ENCODE measurements around the gene CSNK1G1. TPM values are rescaled to one million over a fixed set of nuclear protein-coding genes. Genes with fewer than 3 reads are reported as not detected.

The CSNK1G1 gene
- total RNA-seq, 1 experiment from 2014 or later: 19.6 TPM

- Histone ChIP-seq H3K9me3 (ENCODE audit: insufficient read depth, low read depth) (no peaks in the 10 kb centered on the region), H3K4me1 (replicated peaks; ENCODE audit: insufficient read depth) (no peaks in the 10 kb centered on the region), H3K27me3 (ENCODE audit: insufficient read depth, low read depth) (no peaks in the 10 kb centered on the region), H3K79me2 (ENCODE audit: low read depth) (no peaks in the 10 kb centered on the region), H3K27ac (no peak overlapping the region), H3F3A (ENCODE audit: insufficient read depth, low read depth) (no peaks in the 10 kb centered on the region), H3K36me3 (ENCODE audit: low read depth) (no peaks in the 10 kb centered on the region; the same call in 1 of the 2 replicates), H3K4me2 (no peak overlapping the region), H3K4me3 (no peak overlapping the region), H4K20me1 (ENCODE audit: insufficient read depth) (no peaks in the 10 kb centered on the region), H3K9me2 (ENCODE audit: insufficient read depth) (no peaks in the 10 kb centered on the region), H2AFZ (no peak overlapping the region)
- DNase-seq: no peak
- intact Hi-C loops (cut with micrococcal nuclease; ENCODE audit: unreplicated experiment): no loop called here
- TF ChIP-seq CTCF (conservative IDR thresholded peaks at IDR 0.05): no peak
- no peak for TF ChIP-seq EZH2 (IDR thresholded peaks at IDR 0.05; ENCODE audit: low read depth)
- no TSS peak for BruUV-seq (replicated peaks)
- POLR2A ChIA-PET (ENCODE audit: unreplicated experiment): no interaction called here
- CTCF ChIA-PET: no interaction called here
These were observed 68.0 kb downstream of the CSNK1G1 start for GRCh38 chr15:64287953-64288352.

- BruUV-seq (replicated peaks): no TSS peak
- no peak overlapping the region for H3K4me2 ChIP-seq
- no peaks in the 10 kb centered on the region for H3F3A ChIP-seq (ENCODE audit: insufficient read depth, low read depth)
- DNase-seq: no peak
- H3K79me2 ChIP-seq (ENCODE audit: low read depth): no peaks in the 10 kb centered on the region
- POLR2A ChIA-PET (ENCODE audit: unreplicated experiment): no interaction called here
- H3K9me2 ChIP-seq (ENCODE audit: insufficient read depth): no peaks in the 10 kb centered on the region
- intact Hi-C loops (cut with micrococcal nuclease; ENCODE audit: unreplicated experiment): no loop called here
- no peaks in the 10 kb centered on the region for H3K9me3 ChIP-seq (ENCODE audit: insufficient read depth, low read depth)
- no peak overlapping the region for H3K4me3 ChIP-seq
- no peak overlapping the region for H3K27ac ChIP-seq
- CTCF ChIA-PET: interaction anchor here (0.7 kb wide), 1 partner anchor 379 kb away, joined by 4 read pairs; no protein-coding TSS in a partner anchor
- H4K20me1 ChIP-seq (ENCODE audit: insufficient read depth): no peaks in the 10 kb centered on the region
- H3K36me3 ChIP-seq (ENCODE audit: low read depth): no peaks in the 10 kb centered on the region; the same call in 1 of the 2 replicates
- H3K27me3 ChIP-seq (ENCODE audit: insufficient read depth, low read depth): no peaks in the 10 kb centered on the region
- no peaks in the 10 kb centered on the region for H3K4me1 ChIP-seq (replicated peaks; ENCODE audit: insufficient read depth)
- TF ChIP-seq EZH2 (IDR thresholded peaks at IDR 0.05; ENCODE audit: low read depth) (no peak), CTCF (conservative IDR thresholded peaks at IDR 0.05) (no peak)
- no peak overlapping the region for H2AFZ ChIP-seq
These were observed 69.5 kb downstream of the CSNK1G1 start for GRCh38 chr15:64286473-64286872.

- no peak overlapping the region for H2AFZ ChIP-seq
- H3F3A ChIP-seq (ENCODE audit: insufficient read depth, low read depth): no peaks in the 10 kb centered on the region
- H3K4me2 ChIP-seq: no peak overlapping the region
- no peaks in the 10 kb centered on the region for H3K9me3 ChIP-seq (ENCODE audit: insufficient read depth, low read depth)
- no TSS peak for BruUV-seq (replicated peaks)
- H3K4me1 ChIP-seq (replicated peaks; ENCODE audit: insufficient read depth): no peaks in the 10 kb centered on the region
- H4K20me1 ChIP-seq (ENCODE audit: insufficient read depth): no peaks in the 10 kb centered on the region
- no peak overlapping the region for H3K4me3 ChIP-seq
- H3K36me3 ChIP-seq (ENCODE audit: low read depth): no peaks in the 10 kb centered on the region; the same call in 1 of the 2 replicates
- H3K27ac ChIP-seq: no peak overlapping the region
- no peaks in the 10 kb centered on the region for H3K9me2 ChIP-seq (ENCODE audit: insufficient read depth)
- no peak for DNase-seq
- no peaks in the 10 kb centered on the region for H3K79me2 ChIP-seq (ENCODE audit: low read depth)
- ChIA-PET CTCF (no interaction called here), POLR2A (ENCODE audit: unreplicated experiment) (no interaction called here)
- H3K27me3 ChIP-seq (ENCODE audit: insufficient read depth, low read depth): no peaks in the 10 kb centered on the region
- TF ChIP-seq EZH2 (IDR thresholded peaks at IDR 0.05; ENCODE audit: low read depth): no peak
- no peak for TF ChIP-seq CTCF (conservative IDR thresholded peaks at IDR 0.05)
- intact Hi-C loops (cut with micrococcal nuclease; ENCODE audit: unreplicated experiment): no loop called here
These were observed 70.1 kb downstream of the CSNK1G1 start for GRCh38 chr15:64285871-64286270.
